Ishikawa (cell line): Measurements from ENCODE around the gene STX2.

Experiments used
- CEBPB ChIP-seq: IDR thresholded peaks from 2 replicates; pipeline ENCODE4 v1.6.1; 2012
- EP300 ChIP-seq: IDR thresholded peaks from 2 replicates; pipeline ENCODE4 v1.6.1; 2012; ENCODE audit warnings: borderline replicate concordance
- FOXM1 ChIP-seq: IDR thresholded peaks from 2 replicates; pipeline ENCODE4 v1.6.1; 2012; ENCODE audit warnings: low read depth, borderline replicate concordance
- RAD21 ChIP-seq: IDR thresholded peaks from 2 replicates; pipeline ENCODE4 v1.6.1; 2012; ENCODE audit warnings: low read depth
- TCF12 ChIP-seq: IDR thresholded peaks from 2 replicates; pipeline ENCODE4 v1.6.1; 2012; ENCODE audit warnings: low read depth
- TEAD4 ChIP-seq: IDR thresholded peaks from 2 replicates; pipeline ENCODE4 v1.6.1; 2012
- YY1 ChIP-seq: IDR thresholded peaks from 2 replicates; pipeline ENCODE4 v1.6.1; 2012; ENCODE audit warnings: low read depth

DNA sequence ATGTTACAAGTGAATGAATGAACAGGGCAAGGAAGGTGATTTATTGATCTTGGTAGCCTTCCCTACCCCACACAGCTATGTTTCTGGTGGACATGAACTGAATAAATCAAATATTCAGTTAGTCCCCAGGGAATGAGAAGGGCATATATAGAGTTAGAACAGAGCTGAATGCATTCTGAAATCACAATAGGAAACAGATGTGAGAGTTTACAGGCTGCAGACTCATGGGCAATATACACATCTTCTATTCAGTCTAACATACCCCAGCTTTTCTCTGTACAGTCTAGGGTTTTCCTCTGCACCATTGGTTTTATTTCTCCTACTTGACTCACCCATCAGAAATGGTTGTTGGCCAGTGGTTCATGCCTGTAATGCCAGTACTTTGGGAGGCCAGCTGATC is 7.3 kb upstream of the STX2 start:
- TF ChIP-seq CEBPB (no peak), TEAD4 (no peak), RAD21 (no peak), EP300 (no peak), TCF12 (no peak), YY1 (no peak), FOXM1 (no peak)
